GM23248 (cell line): ENCODE results near the gene MYMX. TPM values are rescaled to one million over a fixed set of nuclear protein-coding genes. Genes with fewer than 3 reads are reported as not detected.

Experiments
- DNase-seq: peaks from one replicate; pipeline ENCODE4 v3.0.0-alpha.2; 2015
- H2AFZ ChIP-seq: fragments of 200-600 bp; sonication (generic); 2 replicates; pipeline ENCODE4 v1.6.1; 2016; ENCODE audit warnings: antibody characterized with exemption
- H3F3A ChIP-seq: fragments of 200-600 bp; sonication (generic); 2 replicates; pipeline ENCODE4 v1.6.1; 2016; ENCODE audit warnings: mild to moderate bottlenecking, antibody characterized with exemption, mixed run types; ENCODE audit not compliant: insufficient read depth
- H3K27ac ChIP-seq: fragments of 200-600 bp; sonication (generic); 2 replicates; pipeline ENCODE4 v1.5.1; 2016; ENCODE audit warnings: mild to moderate bottlenecking
- H3K27me3 ChIP-seq: fragments of 200-600 bp; sonication (generic); replicated peaks from 2 replicates; pipeline ENCODE4 v1.6.1; 2016; ENCODE audit warnings: mild to moderate bottlenecking; ENCODE audit not compliant: insufficient read depth
- H3K36me3 ChIP-seq: fragments of 200-600 bp; sonication (generic); 2 replicates; pipeline ENCODE4 v1.6.1; 2016; ENCODE audit warnings: low read depth, mild to moderate bottlenecking
- H3K4me1 ChIP-seq: fragments of 200-600 bp; sonication (generic); 2 replicates; pipeline ENCODE4 v1.6.1; 2016; ENCODE audit warnings: mild to moderate bottlenecking; ENCODE audit not compliant: insufficient read depth
- H3K4me2 ChIP-seq: fragments of 200-600 bp; sonication (generic); one replicate; pipeline ENCODE4 v1.6.1; 2016; ENCODE audit warnings: mild to moderate bottlenecking; ENCODE audit not compliant: unreplicated experiment
- H3K4me3 ChIP-seq: fragments of 200-600 bp; sonication (generic); 2 replicates; pipeline ENCODE4 v1.5.1; 2016; ENCODE audit warnings: mild to moderate bottlenecking
- H3K79me2 ChIP-seq: fragments of 200-600 bp; sonication (generic); 2 replicates; pipeline ENCODE4 v1.6.1; 2016; ENCODE audit warnings: mild to moderate bottlenecking; ENCODE audit not compliant: insufficient read depth
- H3K9ac ChIP-seq: fragments of 200-600 bp; sonication (generic); 2 replicates; pipeline ENCODE4 v1.6.1; 2016; ENCODE audit warnings: mild to moderate bottlenecking
- H3K9me2 ChIP-seq: fragments of 200-600 bp; sonication (generic); 2 replicates; pipeline ENCODE4 v1.6.1; 2016; ENCODE audit warnings: mixed run types, mild to moderate bottlenecking, moderate library complexity; ENCODE audit not compliant: insufficient read depth
- H3K9me3 ChIP-seq: fragments of 200-600 bp; sonication (generic); one replicate; pipeline ENCODE4 v1.6.1; 2017; ENCODE audit warnings: low read depth
- H4K20me1 ChIP-seq: fragments of 200-600 bp; sonication (generic); 2 replicates; pipeline ENCODE4 v1.6.0; 2016; ENCODE audit not compliant: insufficient read depth
- EZH2 ChIP-seq: fragments of 200-600 bp; sonication (generic); IDR thresholded peaks from 2 replicates; pipeline ENCODE4 v1.6.1; 2018; ENCODE audit warnings: antibody characterized with exemption, mild to moderate bottlenecking; ENCODE audit not compliant: insufficient read depth, poor library complexity, severe bottlenecking
- EZH2phosphoT487 ChIP-seq: fragments of 200-600 bp; sonication (generic); IDR thresholded peaks from 2 replicates; pipeline ENCODE4 v1.6.1; 2018; ENCODE audit warnings: antibody characterized with exemption, moderate library complexity, mild to moderate bottlenecking, low read depth; ENCODE audit not compliant: insufficient read depth
- WGBS, 2 experiments: methylation state at CpG; one replicate each; pipeline ENCODE4 v1.1.6; 2015 to 2017; ENCODE audit warnings: low lambda C conversion rate in 2 of 2, low coverage in 1 of 2; ENCODE audit errors: missing lambda C conversion rate in 2 of 2; 5-methylcytosine and 5-hydroxymethylcytosine counted together
- in situ Hi-C: fragments of 300-500 bp; cut with MboI; formaldehyde crosslinking; loops from 2 replicates; pipeline ENCODE4 v1.15.0; 2020
- polyA plus RNA-seq: library from polyadenylated mRNA; unstranded; fragments of >200 nt; fragmentation: Nextera tagmentation; extraction: Ambion mirVana; gene quantifications from 2 replicates; pipeline ENCODE4 v1.2.1, GENCODE V29; 2016
- total RNA-seq: library from RNA; depleted of rRNA; stranded (reverse); fragments of >200 nt; shearing (Covaris generic); gene quantifications from 2 replicates; pipeline ENCODE4 v1.2.3, GENCODE V29; 2014

The MYMX gene
- total and polyA plus RNA-seq, 2 experiments from 2014 or later: not detected

DNA sequence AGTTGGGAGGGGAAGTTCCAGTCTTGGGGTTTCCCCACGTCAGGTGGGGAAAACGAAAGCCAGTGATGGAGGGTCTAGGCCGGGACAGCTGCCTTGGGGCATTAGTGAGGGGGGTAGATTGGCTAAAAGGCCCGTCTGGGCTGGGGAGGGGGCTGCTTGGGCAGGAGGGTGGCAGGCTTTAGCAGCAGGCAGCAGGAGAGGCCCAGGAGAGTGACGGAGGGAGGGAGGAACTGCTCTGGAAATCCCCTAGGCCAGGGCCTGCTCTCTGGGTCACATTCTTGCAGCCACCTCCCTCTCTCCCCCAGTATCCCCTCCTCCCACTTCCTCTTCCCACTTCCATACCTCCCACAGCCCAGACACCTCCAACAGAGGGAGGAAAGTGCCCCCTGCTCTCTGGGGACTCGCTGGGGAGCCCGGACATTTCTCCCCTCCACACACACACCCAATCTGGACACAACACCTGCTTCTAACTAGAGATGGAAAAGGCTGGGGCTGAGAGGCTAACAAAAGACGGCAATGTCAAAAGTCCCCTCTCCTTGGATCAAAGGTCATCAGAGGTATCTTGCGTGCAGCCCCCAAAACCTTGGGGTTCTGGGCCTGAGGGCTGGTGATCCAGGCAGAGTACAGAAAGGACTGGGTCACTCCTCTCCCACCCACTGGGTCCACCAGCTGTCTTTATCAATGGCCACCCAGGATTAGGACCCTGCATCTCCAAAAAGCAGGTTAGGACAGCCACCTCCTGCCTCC is 46.8 kb downstream of the MYMX start:
- peaks cover 4% of the 10 kb centered on the region; the same call in 1 of the 2 replicates for H3K27me3 ChIP-seq
- peak overlapping the region; percentile 88 for H3K4me2 ChIP-seq
- H3K36me3 ChIP-seq: no peaks in the 10 kb centered on the region
- peak overlapping the region; percentile 87 for H3K4me3 ChIP-seq
- in situ Hi-C loops: no loop called here
- no peaks in the 10 kb centered on the region for H4K20me1 ChIP-seq
- H3K79me2 ChIP-seq: peaks cover 23% of the 10 kb centered on the region
- H3K9me3 ChIP-seq: no peaks in the 10 kb centered on the region
- DNase-seq: no peak
- TF ChIP-seq EZH2: no peak
- TF ChIP-seq EZH2phosphoT487: no peak
- 58 to 66% methylated on average over 7 to 9 of the region's 9 CpGs for WGBS, 2 experiments
- peaks cover under 1% of the 10 kb centered on the region; the same call in 1 of the 2 replicates for H3F3A ChIP-seq
- no peak overlapping the region for H2AFZ ChIP-seq
- no peaks in the 10 kb centered on the region for H3K9me2 ChIP-seq
- no peak overlapping the region for H3K9ac ChIP-seq
- peaks cover 20% of the 10 kb centered on the region for H3K4me1 ChIP-seq
- H3K27ac ChIP-seq: no peak overlapping the region

DNA sequence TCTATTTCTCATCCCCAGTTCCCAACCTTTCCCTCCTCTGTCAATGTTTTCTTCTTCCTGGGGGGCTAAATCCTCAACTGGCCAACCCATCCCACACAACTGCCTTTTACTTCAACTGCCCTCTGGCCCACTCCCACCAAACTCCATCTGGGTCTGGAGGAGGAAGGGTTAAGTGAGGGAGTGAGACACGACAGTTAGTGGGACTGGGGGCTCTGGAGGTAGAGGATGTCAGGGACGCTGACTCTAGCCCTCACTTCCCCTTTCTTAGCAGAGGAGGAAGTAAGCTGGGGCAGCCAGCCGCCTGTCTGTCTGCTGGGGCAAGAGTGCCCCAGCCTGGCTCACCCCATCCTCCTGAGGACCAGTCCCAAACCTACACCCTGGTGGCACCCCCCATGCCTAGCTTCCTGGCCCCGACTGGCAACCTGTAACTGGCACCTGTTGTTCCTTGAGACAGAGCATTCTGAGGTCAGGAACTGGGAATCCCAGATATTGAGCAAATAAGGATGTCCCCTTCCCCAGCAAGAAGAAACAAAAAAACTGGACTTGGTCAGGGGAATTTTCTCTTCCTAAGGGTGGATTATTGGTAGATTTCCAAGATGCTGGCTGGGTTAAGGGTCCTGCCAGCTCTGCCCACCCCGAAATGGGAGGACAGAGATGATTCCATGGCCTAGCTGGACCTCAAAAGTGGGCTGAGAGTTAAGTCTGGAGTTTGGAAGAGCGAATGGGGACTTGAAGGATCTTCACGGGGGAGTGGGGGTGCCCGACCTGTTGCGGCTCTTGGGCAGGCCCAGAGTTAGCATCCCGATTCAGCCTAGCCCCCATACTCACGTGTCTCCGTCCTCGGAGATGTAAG is 47.7 kb downstream of the MYMX start:
- peak; percentile 51 for DNase-seq
- Histone ChIP-seq H3F3A (no peaks in the 10 kb centered on the region), H2AFZ (peak overlapping the region; percentile 79), H3K9ac (peak overlapping the region; percentile 81), H3K9me2 (no peaks in the 10 kb centered on the region), H3K4me1 (peaks cover 20% of the 10 kb centered on the region), H3K27me3 (peaks cover 12% of the 10 kb centered on the region), H3K27ac (no peak overlapping the region), H3K79me2 (peaks cover 23% of the 10 kb centered on the region), H3K9me3 (no peaks in the 10 kb centered on the region), H3K36me3 (no peaks in the 10 kb centered on the region), H3K4me3 (peak overlapping the region; percentile 87), H3K4me2 (peak overlapping the region; percentile 88), H4K20me1 (no peaks in the 10 kb centered on the region)
- in situ Hi-C loops: no loop called here
- WGBS, 2 experiments: 4 to 6% methylated on average over 13 of the region's 13 CpGs
- no peak for TF ChIP-seq EZH2phosphoT487
- no peak for TF ChIP-seq EZH2

DNA sequence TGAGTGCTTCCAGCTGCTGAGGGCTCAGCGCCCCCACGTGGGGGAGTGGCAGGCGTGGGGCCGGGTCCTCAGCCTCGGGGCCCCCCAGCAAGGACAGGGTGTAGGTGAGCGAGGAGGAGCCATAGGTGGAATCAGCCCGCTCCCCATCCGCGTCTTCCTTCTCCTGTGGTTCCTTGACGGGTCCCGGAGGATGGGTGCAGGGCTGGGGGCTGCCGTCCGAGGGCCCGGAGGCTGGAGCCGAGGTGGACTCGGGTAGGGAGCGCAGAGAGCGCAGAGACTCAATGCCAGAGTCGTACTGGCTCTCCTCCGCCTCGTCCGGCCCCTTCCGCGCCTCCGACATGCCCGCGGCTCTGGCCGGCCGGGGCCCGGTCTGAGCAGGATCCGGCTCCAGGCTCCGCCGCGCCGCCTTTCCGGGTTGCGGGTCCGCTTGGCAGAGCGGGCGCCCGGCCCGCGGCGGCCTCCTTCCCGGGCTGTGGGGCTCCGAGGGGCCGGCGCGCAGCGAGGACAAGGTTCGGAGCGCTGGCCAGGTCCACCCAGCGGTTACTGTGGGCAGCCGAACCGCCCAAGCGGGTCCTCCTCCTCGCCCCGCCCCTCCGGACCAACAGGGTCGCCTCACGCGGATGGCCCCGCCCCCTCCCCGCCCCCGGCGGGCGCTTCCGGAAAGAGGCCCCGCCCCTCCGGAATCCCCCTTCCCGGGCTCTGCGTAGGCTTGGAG is 48.4 kb downstream of the MYMX start, which contains the start of gene NFKBIE:
Gene NFKBIE, minus strand, starts transcription at position 545 of the 715 bp plus-strand sequence. Its CDS starts 205 bp downstream, at position 340.
- TF ChIP-seq EZH2 (no peak), EZH2phosphoT487 (no peak)
- Histone ChIP-seq H3K79me2 (peaks cover 23% of the 10 kb centered on the region), H3K4me2 (peak within 1 kb of the TSS; percentile 88), H3K4me3 (peak within 1 kb of the TSS; percentile 87), H3K9me2 (no peaks in the 10 kb centered on the region), H2AFZ (peak within 1 kb of the TSS; percentile 79), H3K27me3 (peaks cover 20% of the 10 kb centered on the region), H3K9ac (peak within 1 kb of the TSS; percentile 81), H3K27ac (peak within 1 kb of the TSS; percentile 45), H3K9me3 (no peaks in the 10 kb centered on the region), H3F3A (no peaks in the 10 kb centered on the region), H3K36me3 (no peaks in the 10 kb centered on the region), H3K4me1 (peaks cover 20% of the 10 kb centered on the region), H4K20me1 (no peaks in the 10 kb centered on the region)
- WGBS, 2 experiments: 1 to 3% methylated on average over 19 to 37 of the region's 72 CpGs
- in situ Hi-C loops: no loop called here
- peak; percentile 98 for DNase-seq

DNA sequence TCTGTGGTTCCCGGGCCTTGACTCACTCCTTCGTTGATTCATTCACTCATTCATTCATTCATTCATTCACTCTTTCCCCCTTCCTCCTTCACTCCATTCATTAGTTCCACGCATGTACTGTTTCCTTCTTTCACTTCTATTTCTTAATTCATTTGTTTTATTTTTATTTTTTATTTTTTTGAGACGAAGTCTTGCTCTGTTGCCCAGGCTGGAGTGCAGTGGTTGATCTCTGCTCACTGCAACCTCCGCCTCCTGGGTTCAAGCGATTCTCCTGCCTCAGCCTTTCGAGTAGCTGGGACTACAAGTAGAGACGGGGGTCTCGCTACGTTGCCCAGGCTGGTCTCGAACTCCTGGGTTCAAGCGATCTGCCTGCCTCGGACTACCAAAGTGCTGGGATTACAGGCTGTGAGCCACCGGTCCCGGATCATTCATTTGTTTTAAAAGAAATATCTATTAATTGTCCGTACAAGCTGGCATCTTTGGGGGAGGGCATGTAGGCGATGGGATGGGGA is 49.1 kb downstream of the MYMX start:
- Histone ChIP-seq H4K20me1 (no peaks in the 10 kb centered on the region), H3K9me3 (no peaks in the 10 kb centered on the region), H3K9ac (no peak overlapping the region), H3K27me3 (peaks cover 20% of the 10 kb centered on the region), H3K4me3 (peak overlapping the region; percentile 87), H3K27ac (no peak overlapping the region), H3K9me2 (no peaks in the 10 kb centered on the region), H3K79me2 (peaks cover 23% of the 10 kb centered on the region), H3K36me3 (no peaks in the 10 kb centered on the region), H3K4me1 (peaks cover 20% of the 10 kb centered on the region), H3F3A (no peaks in the 10 kb centered on the region), H3K4me2 (peak overlapping the region; percentile 6), H2AFZ (no peak overlapping the region)
- 67% methylated on average over 17 of the region's 17 CpGs for WGBS, 2 experiments
- DNase-seq: no peak
- in situ Hi-C loops: no loop called here
- TF ChIP-seq EZH2phosphoT487 (no peak), EZH2 (no peak)
